Dedifferentiated amniotic fluid mesenchymal stem cell (primary cell): ENCODE measurements around the gene ZIC5.

Experiments used
- DNase-seq: peaks from one replicate; pipeline ENCODE4 v3.0.0-alpha.2; 2016; ENCODE audit errors: extremely low spot score

ZIC5 gene

DNA sequence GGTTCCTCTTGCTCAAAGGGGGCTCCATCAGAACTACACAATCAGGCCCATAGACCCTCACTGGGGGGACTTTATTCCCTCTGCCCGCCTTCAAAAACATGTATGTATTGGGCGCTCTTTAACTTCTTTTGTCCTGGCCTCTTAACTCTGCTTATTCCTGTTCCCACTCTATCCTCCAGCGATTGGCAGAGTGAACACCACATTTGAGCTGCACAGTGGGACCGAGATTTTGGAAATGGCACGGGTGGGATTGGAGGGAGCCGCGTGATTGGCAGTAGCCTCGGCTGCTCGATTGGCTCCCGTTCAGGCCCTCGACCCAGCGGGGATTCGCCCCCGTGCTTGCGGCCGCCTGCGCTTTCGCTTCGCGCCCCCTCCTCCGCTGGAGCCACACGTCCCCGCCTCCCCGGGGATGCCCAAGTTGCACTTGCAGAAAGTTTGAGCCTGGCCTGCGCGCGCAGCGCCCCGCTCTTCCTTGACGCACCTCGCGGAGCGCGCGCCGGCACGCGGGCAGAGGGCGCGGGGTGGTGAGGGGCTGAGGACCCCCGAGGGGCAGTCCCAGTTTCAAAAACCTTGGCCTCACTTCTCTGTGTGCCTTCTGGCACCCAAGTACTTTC lies at the start of gene ZIC5:
ZIC5 (minus strand) TSS at position 192 of the 614 bp plus-strand sequence; CDS start at position 28, 164 bp downstream.
- DNase-seq = no peak

DNA sequence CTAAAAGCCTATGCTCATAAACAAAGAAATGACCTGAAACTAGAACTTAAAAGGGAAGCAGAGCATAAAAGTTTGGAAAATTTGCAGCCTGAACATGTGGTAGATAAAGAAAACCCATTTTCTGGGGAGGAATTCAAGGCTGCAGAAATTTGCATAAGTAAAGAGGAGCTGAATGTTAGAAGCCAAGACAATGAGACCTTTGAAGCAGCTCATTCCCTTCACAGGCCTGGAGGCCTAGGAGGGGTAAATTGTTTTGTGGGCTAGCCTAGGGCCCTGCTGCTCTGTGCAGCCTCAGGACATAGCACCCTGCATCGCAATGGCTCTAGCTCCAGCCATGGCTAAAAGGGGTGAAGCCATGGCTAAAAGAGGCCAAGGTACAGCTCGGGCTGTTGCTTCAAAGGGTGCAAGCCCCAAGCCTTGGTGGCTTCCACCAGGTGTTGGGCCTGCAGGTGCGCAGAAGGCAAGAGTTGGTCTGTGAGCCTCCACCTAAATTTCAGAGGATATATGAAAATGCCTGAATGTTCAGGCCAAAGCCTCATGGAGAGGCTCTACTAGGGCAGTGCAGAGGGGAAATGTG lies 48.3 kb upstream of the ZIC5 start:
- no peak for DNase-seq

DNA sequence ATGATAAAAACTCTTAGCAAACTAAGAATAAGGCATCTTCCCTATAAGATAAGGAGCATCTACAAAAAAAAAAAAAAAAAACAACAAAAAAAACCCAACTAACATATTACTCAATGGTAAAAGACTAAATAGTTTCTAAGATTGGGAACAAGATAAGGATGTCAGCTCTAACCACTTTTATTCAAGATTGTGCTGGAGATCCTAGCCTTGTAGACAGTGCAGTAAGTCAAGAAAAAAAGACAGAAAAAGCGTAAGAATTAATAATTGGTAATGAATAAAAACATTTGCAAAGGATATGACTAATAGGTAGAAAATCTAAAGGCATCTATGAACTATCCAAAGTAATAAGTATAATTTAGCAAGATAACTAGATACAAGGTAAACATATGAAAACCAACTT lies 43.1 kb upstream of the ZIC5 start:
- no peak for DNase-seq

DNA sequence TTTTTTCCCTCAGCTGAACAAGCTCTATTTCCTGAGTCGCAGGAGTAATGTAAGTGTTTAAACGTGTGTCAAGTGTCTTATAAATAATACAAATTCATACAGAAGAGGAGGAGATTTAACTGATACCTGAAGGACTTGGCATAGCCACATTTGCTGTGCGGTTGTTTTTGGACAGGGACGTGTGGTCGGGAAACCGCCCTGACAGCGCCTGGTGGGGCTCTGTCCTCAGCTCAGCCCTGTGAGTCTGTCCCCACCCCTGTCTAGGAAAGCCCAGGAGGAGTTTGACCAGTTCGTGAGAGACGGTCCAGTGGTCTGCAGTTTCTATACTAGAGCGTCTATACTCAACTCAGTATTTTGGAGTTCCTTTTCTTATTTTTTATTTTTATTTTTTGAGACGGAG lies 26.7 kb upstream of the ZIC5 start:
- no peak for DNase-seq

DNA sequence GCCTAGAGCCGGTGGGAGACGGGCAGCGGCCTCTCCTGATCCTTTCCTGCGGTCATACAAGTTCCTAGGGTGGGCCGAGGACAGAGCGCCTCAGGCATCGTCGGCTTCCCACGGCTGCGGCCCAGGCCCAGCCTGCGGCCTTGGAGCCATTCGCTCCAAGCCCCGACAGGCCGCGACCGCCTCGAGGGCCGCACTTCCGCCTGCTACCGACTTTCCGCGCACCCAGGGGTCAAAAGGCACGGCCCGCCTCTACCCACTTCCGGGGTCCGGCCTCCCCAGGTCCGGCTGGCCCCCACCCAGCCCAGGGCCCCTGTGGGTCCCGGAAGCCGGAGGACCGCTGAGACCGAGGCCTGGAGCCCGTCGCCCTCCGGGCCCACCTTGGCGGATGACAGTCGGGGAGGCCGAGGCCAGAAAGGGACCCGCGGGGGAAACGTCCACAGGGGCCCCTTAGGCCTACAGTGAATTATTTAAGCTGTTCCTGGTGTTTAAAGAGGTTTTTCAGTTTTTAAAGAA lies 26.2 kb upstream of the ZIC5 start:
- DNase-seq = no peak

DNA sequence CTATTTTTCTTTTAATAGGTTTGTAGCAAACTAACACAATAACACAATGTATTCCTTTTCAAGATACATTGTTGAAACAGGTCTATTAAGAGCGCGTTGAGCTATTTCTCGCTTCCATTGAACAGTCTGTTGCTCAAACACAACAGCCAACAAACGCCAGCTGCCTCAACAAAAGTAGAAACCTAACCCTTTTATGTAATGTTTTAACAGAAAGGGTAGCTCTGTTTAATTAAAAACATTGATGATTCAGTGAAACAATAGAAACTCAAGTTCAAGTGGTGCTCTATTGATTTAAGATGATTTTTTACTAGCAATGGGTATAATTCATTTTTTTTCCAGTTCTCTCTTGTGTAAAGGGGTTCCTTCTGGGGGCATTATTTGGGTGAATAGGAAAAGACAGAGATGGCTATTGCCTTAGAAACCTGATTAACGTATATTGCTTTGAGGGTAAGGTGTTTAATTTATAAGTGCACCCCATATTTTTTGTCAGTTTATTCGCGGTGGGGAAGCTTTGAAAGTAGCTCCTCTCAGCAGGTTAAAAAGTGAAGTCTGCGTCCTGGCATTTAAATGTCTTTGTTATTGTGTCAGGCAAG lies 24.9 kb upstream of the ZIC5 start:
- no peak for DNase-seq

DNA sequence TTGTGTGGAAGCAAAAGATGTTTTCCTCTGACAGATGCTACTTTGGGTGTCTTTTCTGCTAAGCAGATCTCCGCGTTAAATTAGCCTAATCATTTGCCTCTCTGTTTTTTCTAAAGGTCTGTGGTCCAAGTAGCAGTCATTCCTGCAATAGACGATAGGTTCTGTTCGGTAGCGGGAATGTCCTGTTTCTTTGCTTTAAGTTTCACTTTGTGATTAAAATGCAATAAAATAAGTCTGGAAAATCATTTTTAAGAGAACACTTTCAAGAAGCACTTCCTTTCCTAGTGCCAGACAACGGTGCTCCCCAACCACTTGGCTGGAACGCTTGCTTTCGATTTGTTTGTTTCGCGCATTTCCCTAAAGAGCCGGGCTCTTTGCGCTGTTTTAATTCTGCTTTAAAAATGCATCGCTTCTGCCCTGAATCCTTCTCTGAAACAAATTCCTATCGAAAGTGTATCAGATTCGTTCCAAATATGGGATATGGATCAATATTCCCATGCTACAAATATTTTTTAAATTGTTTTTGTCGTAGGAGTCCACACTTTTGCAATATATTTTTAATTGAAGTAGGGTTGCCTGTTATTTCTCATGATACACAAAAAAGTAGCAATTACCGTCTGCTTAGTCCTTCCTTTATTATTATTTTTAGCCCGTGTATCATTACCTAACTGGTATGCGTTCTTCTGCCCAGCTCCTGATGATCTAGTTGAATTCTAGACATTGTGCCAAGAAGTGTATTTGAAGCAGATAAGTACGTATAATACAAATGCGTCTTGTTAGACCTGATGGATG lies 24.2 kb upstream of the ZIC5 start:
- DNase-seq = no peak

DNA sequence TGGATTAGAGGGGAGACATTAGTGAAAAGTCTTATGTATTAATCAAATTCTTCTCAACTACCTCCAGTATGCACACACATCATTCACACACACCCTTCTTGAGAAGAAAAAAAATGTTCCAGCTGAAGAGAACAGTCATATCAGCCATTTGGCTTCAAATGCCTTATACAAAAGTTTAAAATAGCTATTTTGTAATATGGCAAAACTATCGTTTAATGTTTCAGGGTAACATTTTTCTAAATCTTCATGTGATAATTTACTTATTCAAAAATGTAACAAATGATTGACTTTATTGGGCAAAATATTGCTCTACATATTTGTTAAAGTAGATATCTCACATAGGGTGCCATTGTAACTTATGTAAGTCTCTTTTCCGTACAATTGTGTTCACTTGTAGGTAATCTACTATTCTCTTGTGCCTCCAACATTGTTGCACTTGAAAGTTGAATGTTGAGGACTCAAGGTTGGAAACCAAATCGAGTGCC lies 23.6 kb upstream of the ZIC5 start:
- DNase-seq = no peak

DNA sequence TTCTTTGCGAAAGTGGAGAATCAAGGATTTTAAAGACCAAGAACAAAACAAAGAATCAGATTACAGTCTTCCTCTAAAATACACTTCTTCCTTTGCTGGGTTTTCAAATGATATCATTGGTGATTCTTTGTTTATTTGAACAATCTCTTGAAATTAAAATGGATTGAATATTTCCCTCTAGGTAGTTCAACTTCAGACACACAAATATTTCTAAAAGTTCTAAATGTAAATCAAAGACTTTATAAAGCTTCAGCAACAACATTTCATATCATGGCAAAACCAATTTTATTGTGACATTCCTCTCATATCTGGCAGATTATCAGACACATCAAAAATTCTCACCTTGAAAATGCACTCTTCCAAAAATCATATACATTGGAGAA lies 23.1 kb upstream of the ZIC5 start:
- DNase-seq = no peak

DNA sequence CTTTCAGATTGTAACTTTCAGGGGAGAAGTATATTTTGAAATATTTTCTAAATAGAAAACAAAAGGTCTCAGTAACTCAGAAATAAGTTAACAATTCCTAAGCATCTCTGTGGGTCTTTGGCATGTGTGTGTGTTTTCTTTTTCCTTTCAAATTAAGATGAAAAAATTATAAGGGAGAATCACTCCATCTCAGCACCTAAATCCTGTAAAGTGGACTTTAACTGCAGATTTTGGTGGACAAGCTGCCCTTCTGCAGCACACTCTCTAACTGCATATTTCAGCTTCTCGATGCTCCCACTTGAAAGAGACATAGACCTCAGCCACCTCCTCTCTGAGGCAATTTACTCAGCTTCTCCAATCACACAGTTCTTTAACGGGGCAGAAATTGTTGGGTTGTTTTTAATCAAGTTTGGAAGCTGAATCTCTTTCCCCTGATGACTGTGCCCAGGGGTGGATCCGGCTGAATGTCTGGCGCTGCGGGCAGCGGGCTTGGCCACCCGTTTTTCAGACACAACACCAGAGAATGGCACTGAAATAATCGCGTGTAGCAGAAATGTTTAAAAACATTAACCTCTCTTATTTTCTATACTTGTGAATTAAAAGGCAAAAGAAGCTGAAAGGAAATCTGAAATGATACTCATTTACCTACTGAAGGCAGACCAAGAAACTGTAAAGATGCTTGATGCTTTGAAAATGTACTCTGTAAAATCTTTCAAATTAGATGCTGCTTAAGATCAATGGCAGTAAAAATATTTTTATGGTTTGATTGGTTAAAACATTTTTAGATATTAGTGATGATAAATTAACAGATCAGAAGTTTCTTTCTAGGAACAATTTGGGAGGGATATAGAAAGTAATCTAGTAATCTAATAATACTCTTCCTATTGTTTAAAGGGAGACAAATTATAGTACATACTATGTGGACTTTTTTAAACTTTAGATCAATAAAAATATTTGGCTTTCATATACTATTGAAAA lies 22.4 kb upstream of the ZIC5 start:
- DNase-seq = no peak

DNA sequence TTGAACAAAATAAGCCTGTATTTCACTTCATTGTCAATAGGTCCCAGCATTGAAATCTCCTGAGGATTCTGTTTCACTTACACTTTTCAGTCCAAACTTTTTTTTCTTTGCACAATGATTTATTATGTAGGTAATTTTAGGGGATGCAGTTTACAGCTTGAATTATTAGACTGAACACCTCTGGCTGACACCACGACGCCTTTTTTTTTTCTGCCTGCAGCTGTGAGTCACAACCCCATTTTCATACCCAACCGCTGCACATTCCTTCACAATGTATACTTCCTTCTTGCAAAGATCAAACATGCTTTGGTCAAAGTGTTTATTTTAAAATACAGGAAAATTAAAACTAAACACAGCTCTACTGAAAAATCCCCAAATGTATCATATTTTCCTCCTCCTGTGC lies 21.4 kb upstream of the ZIC5 start:
- no peak for DNase-seq

DNA sequence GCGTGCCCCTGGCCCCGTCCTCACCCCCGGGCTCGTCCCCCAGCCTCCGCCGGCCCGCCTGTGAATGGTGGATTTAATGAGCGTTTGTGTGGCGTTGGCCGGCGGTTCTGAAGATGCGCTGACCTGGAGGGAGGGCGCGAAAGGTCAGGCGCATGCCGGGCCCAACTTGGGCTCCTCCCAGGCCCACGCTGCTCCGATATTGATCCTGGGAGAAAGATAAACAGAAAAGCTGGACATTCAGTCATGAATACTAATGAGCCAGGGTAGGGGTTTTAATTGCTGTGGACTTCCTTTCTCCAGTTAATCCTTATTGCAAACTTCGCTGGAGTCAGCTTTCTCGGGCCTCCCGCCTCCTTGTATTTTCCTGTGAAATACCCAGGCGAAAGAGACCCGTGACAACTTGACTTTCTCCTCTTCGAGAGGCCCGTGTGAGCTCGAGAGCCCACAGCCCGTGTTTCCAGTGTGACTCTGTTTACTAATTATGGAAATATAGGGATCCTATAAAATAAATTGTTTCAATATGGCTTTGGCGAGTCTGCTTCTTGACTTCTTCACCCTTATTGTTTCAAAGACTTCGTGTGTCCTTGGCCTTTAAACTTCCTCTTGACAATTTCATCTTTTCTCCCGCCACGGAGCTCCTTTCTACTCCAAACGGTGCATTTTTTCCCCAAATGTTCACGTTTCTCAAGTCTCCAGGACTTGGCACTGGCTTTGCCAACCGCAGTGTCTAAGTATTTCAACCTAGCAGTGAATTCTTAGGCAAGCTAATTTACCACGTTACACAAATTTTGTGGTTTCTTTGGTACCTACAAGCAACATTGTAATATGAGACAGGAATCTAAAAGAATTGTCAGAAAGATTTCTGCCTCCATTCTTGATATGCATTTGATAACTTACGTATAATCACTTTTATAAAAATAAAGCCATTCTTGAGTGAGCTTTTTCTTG lies 20.5 kb upstream of the ZIC5 start:
- no peak for DNase-seq

DNA sequence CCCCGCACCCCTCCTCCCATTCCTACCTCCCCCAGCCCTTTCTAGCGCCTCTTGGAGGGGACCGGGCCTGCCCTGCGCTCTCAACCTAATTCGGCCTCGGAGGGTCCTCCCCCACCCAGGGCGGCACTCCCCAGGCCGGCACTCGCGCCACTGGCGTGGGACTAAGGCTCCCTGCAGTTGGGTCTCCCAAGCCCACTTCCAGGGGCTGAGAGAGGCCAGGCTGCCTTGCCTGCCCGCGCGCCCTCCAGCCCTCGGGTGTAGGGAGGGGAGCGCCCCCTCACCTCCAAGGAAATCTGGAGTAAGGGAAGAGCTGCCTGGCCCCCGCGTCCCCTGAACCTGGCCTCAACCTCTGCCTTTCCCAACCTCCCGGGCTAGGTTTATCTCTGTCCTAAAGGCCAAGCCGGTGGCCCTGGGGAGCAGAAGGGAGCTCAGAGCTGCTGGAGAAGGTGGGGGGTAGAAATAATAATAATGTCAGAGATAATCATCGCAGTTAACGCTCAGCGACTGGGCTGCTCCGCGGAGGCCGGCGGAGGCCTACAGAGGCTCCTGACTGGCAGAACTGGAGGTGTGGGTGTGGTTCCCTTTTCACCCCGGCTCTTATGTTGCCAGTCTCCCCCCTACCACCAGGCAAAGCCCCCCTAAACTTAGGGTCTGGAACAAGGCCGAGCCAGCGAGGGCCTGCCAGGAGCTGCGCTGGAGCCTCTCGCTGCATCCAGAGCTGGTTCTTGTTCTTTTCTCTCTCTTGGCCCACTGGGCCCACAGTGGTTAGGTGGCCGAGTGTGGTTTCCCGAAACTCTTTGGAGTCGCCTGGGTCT lies 19.7 kb upstream of the ZIC5 start:
- DNase-seq = no peak

DNA sequence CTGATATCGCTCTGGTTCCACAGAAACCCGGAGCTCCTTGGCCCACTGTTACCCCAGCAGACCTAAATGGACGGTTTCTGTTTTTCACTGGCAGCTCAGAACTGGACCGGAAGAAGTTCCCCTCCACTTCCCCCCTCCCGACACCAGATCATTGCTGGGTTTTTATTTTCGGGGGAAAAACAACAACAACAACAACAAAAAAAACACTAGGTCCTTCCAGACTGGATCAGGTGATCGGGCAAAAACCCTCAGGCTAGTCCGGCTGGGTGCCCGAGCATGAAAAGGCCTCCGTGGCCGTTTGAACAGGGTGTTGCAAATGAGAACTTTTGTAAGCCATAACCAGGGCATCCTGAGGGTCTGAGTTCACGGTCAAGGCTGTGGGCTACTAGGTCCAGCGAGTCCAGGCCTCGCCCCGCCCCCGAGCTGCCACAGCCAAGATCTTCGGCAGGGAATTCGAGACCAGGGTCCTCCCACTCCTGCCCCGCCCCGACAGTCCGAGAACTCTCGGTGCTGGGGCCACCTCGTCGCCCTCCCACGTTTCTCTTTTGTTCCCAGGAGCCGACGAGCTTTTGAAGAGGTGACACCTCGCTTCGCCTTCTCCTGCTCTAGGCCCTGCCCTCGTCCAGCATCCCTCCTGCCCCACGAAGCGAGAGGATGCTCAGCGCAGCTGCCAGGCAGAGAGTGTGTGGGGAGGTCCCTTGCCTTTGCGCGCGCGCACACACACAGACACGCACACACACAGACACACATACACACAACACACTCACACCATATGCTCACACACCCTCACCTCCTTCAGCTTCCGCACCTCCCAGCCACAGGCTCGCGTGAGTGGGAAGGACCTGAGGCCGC lies 18.8 kb upstream of the ZIC5 start:
- DNase-seq = no peak

DNA sequence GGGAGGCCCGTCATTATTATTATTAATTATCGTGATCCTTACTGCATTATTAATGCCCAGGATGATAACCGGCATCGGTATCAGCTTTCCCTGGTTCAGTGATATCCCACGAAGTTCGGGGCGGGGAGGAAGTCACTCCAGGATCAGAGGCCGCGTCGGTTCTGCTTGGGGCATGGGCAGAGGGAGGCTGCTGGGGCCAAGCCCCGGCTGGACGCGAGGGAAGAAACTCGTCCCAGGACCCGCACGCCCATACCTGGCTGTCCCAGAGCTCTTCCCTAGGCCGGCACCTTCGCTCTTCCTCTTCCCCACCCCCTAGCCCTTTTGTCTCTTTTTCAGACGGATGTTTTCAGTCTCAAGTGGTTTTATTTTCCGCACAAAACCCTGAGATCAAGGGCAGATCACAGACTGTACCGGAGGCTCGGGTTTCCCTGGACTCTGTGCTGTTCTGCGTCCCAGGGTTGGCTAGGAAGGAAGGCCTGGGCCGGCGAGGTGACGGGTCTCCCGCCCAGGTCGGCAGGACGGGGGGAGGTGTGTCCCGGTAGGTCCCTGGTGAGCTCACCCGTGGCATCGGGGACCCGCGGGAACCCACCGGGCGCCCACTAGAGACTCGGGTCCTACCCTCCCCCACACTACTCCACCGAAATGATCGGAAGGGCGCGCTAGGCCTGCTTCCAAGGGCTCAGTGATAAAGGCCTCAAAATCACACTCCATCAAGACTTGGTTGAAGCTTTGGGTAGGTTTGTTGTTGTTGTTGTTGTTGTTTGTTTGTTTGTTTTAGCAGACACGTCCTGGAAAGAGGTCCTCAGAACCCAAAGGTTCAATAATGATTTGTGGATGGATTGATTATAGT lies 17.9 kb upstream of the ZIC5 start:
- no peak for DNase-seq

DNA sequence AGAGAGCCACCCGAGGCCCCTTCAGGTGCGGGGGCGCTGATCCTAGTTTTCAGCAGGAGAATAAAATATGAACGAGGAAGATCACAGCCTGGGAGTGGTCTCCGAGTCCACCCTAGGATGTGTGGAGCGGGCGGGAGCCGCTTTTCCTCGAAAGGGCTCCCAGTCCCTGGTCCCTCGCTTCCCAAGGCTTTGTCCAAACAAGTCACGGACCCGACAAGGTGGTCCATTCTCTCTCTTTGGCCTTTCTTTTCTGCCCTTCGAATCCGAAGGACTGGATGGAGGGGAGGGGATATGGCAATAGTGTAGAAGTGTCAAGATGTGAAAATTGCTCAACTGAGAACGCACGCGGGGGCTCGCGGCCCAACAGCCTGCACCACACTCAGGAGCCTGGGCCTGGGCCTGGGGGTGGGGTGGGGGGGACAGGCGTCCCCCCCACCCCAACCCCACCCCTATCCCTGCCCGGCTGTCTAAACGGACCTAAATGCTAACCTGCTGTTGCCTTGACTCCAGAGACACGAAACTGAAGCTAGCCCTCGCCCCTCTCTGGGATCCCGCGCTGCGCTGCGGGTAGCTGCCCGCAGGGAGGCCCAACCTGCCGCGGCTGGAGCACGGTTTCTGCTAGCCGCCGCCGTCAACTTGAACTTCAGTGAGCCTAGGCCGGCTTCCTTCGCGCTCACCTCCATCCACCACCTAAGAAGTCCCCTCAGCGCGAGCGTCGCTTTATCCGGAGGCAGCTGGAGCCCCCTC lies 17.1 kb upstream of the ZIC5 start:
- no peak for DNase-seq
